K562 (cell line): Measurements from ENCODE around the gene PLXDC1. TPM values are rescaled to one million over a fixed set of nuclear protein-coding genes. Genes with fewer than 3 reads are reported as not detected.

ENCODE experiments used
- ADNP ChIP-seq: fragments of 200-800 bp; sonication (Bioruptor generic); IDR thresholded peaks from 2 replicates; pipeline ENCODE4 v1.6.1; 2016; ENCODE audit warnings: missing genetic modification characterization, missing compliant biosample characterization
- ARHGAP35 ChIP-seq: fragments of 450-650 bp; IDR thresholded peaks from 2 replicates; pipeline ENCODE4 v1.6.1; 2018; ENCODE audit not compliant: partially characterized antibody
- ARID1B ChIP-seq: fragments of 450-650 bp; IDR thresholded peaks from 2 replicates; pipeline ENCODE4 v1.6.1; 2016; ENCODE audit warnings: antibody characterized with exemption, mild to moderate bottlenecking, inconsistent platforms
- CBX1 ChIP-seq: sonication (generic); IDR thresholded peaks from 2 replicates; pipeline ENCODE4 v1.6.1; 2016; ENCODE audit warnings: antibody characterized with exemption, low read depth, mild to moderate bottlenecking
- CCNT2 ChIP-seq: IDR thresholded peaks from 2 replicates; pipeline ENCODE4 v1.6.1; 2011; ENCODE audit warnings: borderline replicate concordance, low read depth, mild to moderate bottlenecking, moderate library complexity, mixed read lengths, low read length; ENCODE audit not compliant: insufficient read length; ENCODE audit errors: extremely low read depth
- CXXC5 ChIP-seq: fragments of 250-450 bp; sonication (Bioruptor Pico); IDR thresholded peaks from 2 replicates; pipeline ENCODE4 v1.8.0; 2022; ENCODE audit warnings: inconsistent platforms, mild to moderate bottlenecking, moderate library complexity
- EHMT2 ChIP-seq: fragments of 450-650 bp; IDR thresholded peaks from 2 replicates; pipeline ENCODE4 v1.6.1; 2018; ENCODE audit warnings: antibody characterized with exemption
- EZH2 ChIP-seq: IDR thresholded peaks from 2 replicates; pipeline ENCODE4 v1.6.1; 2012; ENCODE audit warnings: low read depth, mild to moderate bottlenecking, inconsistent platforms, low read length, borderline replicate concordance
- FOXA3 ChIP-seq, 2 experiments: fragments of 450-650 bp in 1 of 2; sonication (generic) in 1 of 2; formaldehyde crosslinking; IDR thresholded peaks in 1 of 2; conservative IDR thresholded peaks in 1 of 2; 2 replicates each; pipeline versions ENCODE4 v1.4.0 to v1.8.0; 2020 to 2022; ENCODE audit warnings: mild to moderate bottlenecking in 2 of 2, missing genetic modification reagents in 1 of 2
- GTF2E2 ChIP-seq: fragments of 200-800 bp; sonication (Bioruptor generic); IDR thresholded peaks from 2 replicates; pipeline ENCODE4 v1.6.1; 2016; ENCODE audit warnings: missing genetic modification characterization, missing compliant biosample characterization
- IFI16 ChIP-seq: fragments of 250-450 bp; sonication (Bioruptor Pico); IDR thresholded peaks from 2 replicates; pipeline ENCODE4 v2.1.2; 2022; ENCODE audit warnings: mild to moderate bottlenecking, inconsistent platforms
- KDM2B ChIP-seq: fragments of 250-450 bp; sonication (Bioruptor Pico); IDR thresholded peaks from 2 replicates; pipeline ENCODE4 v1.8.0; 2021; ENCODE audit warnings: mild to moderate bottlenecking, moderate library complexity
- MBD2 ChIP-seq: sonication (generic); IDR thresholded peaks from 2 replicates; pipeline ENCODE4 v1.6.1; 2016; ENCODE audit warnings: low read depth, borderline replicate concordance
- MIER1 ChIP-seq: fragments of 450-650 bp; IDR thresholded peaks from 2 replicates; pipeline ENCODE4 v1.6.1; 2016; ENCODE audit warnings: antibody characterized with exemption, mild to moderate bottlenecking, low read depth
- NR2C2 ChIP-seq, 2 experiments: fragments of 200-800 bp in 1 of 2; sonication (Bioruptor generic) in 1 of 2; sonication (generic) in 1 of 2; formaldehyde crosslinking in 1 of 2; IDR thresholded peaks; 2 replicates each; pipeline versions ENCODE4 v1.6.1 to v1.8.0; 2016 to 2022; ENCODE audit warnings: mild to moderate bottlenecking in 1 of 2, missing compliant biosample characterization in 1 of 2, missing genetic modification characterization in 1 of 2, missing genetic modification reagents in 1 of 2
- NR4A1 ChIP-seq, 2 experiments: fragments of 250-450 bp in 1 of 2; fragments of 450-650 bp in 1 of 2; sonication (Bioruptor Pico) in 1 of 2; IDR thresholded peaks; 2 replicates each; pipeline versions ENCODE4 v1.4.0 to v1.6.1; 2016 to 2020; ENCODE audit warnings: mild to moderate bottlenecking in 2 of 2, missing compliant biosample characterization in 1 of 2, missing genetic modification characterization in 1 of 2, moderate library complexity in 1 of 2
- SLC30A9 ChIP-seq: fragments of 250-450 bp; sonication (Bioruptor Pico); IDR thresholded peaks from 2 replicates; pipeline ENCODE4 v1.8.0; 2022; ENCODE audit warnings: mild to moderate bottlenecking, moderate library complexity
- TOE1 ChIP-seq, 2 experiments: fragments of 450-650 bp in 1 of 2; sonication (generic) in 1 of 2; formaldehyde crosslinking in 1 of 2; IDR thresholded peaks; 2 replicates each; pipeline versions ENCODE4 v1.7.1 to v1.8.0; 2016 to 2022; ENCODE audit warnings: borderline replicate concordance in 2 of 2, mild to moderate bottlenecking in 2 of 2, antibody characterized with exemption in 1 of 2, inconsistent platforms in 1 of 2, low read depth in 1 of 2, missing genetic modification reagents in 1 of 2, moderate library complexity in 1 of 2
- USF2 ChIP-seq: sonication (generic); formaldehyde crosslinking; IDR thresholded peaks from 2 replicates; pipeline ENCODE4 v1.5.0; 2020; ENCODE audit warnings: missing genetic modification reagents
- XRCC3 ChIP-seq: fragments of 450-650 bp; IDR thresholded peaks from 2 replicates; pipeline ENCODE4 v1.6.1; 2017; ENCODE audit warnings: mild to moderate bottlenecking, moderate library complexity
- ZBTB2 ChIP-seq: fragments of 450-650 bp; IDR thresholded peaks from 2 replicates; pipeline ENCODE4 v1.6.1; 2016; ENCODE audit warnings: antibody characterized with exemption
- ZNF212 ChIP-seq: fragments of 450-650 bp; formaldehyde crosslinking; IDR thresholded peaks from 2 replicates; pipeline ENCODE4 v1.4.0; 2020; ENCODE audit warnings: mild to moderate bottlenecking
- ZNF263 ChIP-seq: sonication (generic); formaldehyde crosslinking; IDR thresholded peaks from 2 replicates; pipeline ENCODE4 v1.8.0; 2022; ENCODE audit warnings: mild to moderate bottlenecking, missing genetic modification reagents, borderline replicate concordance
- ZNF274 ChIP-seq: IDR thresholded peaks from 2 replicates; pipeline ENCODE4 v1.6.1; 2011; ENCODE audit warnings: low read depth, mild to moderate bottlenecking, low read length, moderate library complexity, borderline replicate concordance
- ZNF583 ChIP-seq: fragments of 250-450 bp; sonication (Bioruptor Pico); IDR thresholded peaks from 2 replicates; pipeline ENCODE4 v1.4.0; 2020
- ZNF717 ChIP-seq: fragments of 250-450 bp; sonication (Bioruptor Pico); IDR thresholded peaks from 2 replicates; pipeline ENCODE4 v1.5.0; 2021
- ZNF764 ChIP-seq: fragments of 250-450 bp; sonication (Bioruptor Pico); IDR thresholded peaks from 2 replicates; pipeline ENCODE4 v1.4.0; 2020; ENCODE audit warnings: low read depth, mild to moderate bottlenecking, moderate library complexity
- polyA plus RNA-seq, 8 experiments: library from polyadenylated mRNA; depleted of rRNA in 4 of 8; stranded (reverse) in 5 of 8; unstranded in 3 of 8; fragments of >200 nt; fragmentation: Nextera tagmentation in 2 of 8; fragmentation: Illumina TruSeq in 1 of 8; extraction: Ambion mirVana in 2 of 8; extraction: Trizol in 1 of 8; gene quantifications; 2 replicates each; pipeline versions ENCODE4 v1.2.1 to v1.2.3, GENCODE V29; 2011 to 2014; ENCODE audit warnings: inconsistent platforms in 1 of 8, missing spikeins in 1 of 8
- total RNA-seq, 7 experiments: library from RNA; depleted of rRNA in 6 of 7; stranded (reverse); fragments of >200 nt in 6 of 7; fragmentation: Illumina TruSeq in 2 of 7; extraction: Trizol in 2 of 7; gene quantifications; 2 replicates each; pipeline versions ENCODE4 v1.2.1 to v1.2.3, GENCODE V29; 2011 to 2021; ENCODE audit warnings: low replicate concordance in 1 of 7

Gene PLXDC1
- total and polyA plus RNA-seq, 9 of the 15 experiments (the other 6 are each of a cell fraction or from before 2014, with no cell fraction given) = not detected

GRCh38 chr17:39014044-39014794 lies 137.2 kb downstream of the PLXDC1 start (continued):
- TF ChIP-seq ZNF263 (CRISPR knock-in tag) (no peak), CBX1 (no peak), IFI16 (CRISPR knock-in tag) (peak; percentile 92), ZNF274 (no peak), EHMT2 (no peak), USF2 (CRISPR knock-in tag) (peak; percentile 70), ZNF583 (peak; percentile 99), NR2C2 (CRISPR knock-in tag; IDR thresholded peaks at IDR 0.05) (no peak), NR2C2 (tag; IDR thresholded peaks at IDR 0.05) (peak; percentile 84), XRCC3 (no peak), EZH2 (no peak), ARHGAP35 (no peak), MIER1 (no peak), ZNF764 (CRISPR knock-in tag) (no peak), KDM2B (peak; percentile 84; the same call in 1 of the 2 replicates), ARID1B (peak; percentile 79), CCNT2 (no peak), ZNF717 (CRISPR knock-in tag) (peak; percentile 34; the same call in 1 of the 2 replicates), FOXA3 (CRISPR knock-in tag; conservative IDR thresholded peaks at IDR 0.05 in 1 of 2, IDR thresholded peaks at IDR 0.05 in 1 of 2) (no peak; a peak in 1 of 4 replicates), ZNF212 (CRISPR knock-in tag) (peak; percentile 89), TOE1 (IDR thresholded peaks at IDR 0.05; ENCODE audit: borderline replicate concordance) (no peak), TOE1 (CRISPR knock-in tag; IDR thresholded peaks at IDR 0.05; ENCODE audit: borderline replicate concordance, low read depth) (no peak), SLC30A9 (CRISPR knock-in tag) (peak; percentile 81; the same call in 1 of the 2 replicates), CXXC5 (CRISPR knock-in tag) (peak; percentile 95), GTF2E2 (no peak; the same call in 1 of the 2 replicates), ZBTB2 (no peak), MBD2 (no peak; the same call in 1 of the 2 replicates), ADNP (tag) (no peak), NR4A1 (CRISPR knock-in tag; IDR thresholded peaks at IDR 0.05) (peak; percentile 95; the same call in 1 of the 2 replicates), NR4A1 (tag; IDR thresholded peaks at IDR 0.05) (peak; percentile 100)
